HepG2 (cell line): Measurements from ENCODE around the gene MCM8. TPM values are rescaled to one million over a fixed set of nuclear protein-coding genes. Genes with fewer than 3 reads are reported as not detected.

Experiments
- HDAC6 ChIP-seq: fragments of 200-600 bp; sonication (generic); IDR thresholded peaks from 2 replicates; pipeline ENCODE4 v1.7.0; 2017; ENCODE audit warnings: mild to moderate bottlenecking, antibody characterized with exemption, low read length, low read depth
- HOXA5 ChIP-seq: sonication (generic); formaldehyde crosslinking; IDR thresholded peaks from 2 replicates; pipeline ENCODE4 v1.4.0; 2020; ENCODE audit warnings: missing genetic modification reagents
- IRX3 ChIP-seq: sonication (generic); formaldehyde crosslinking; IDR thresholded peaks from 2 replicates; pipeline ENCODE4 v1.8.1; 2023; ENCODE audit warnings: mild to moderate bottlenecking, low read depth, missing genetic modification reagents, borderline replicate concordance
- NCOA1 ChIP-seq: sonication (generic); formaldehyde crosslinking; IDR thresholded peaks from 2 replicates; pipeline ENCODE4 v1.9.0; 2021; ENCODE audit warnings: missing genetic modification reagents
- PAF1 ChIP-seq: IDR thresholded peaks from 2 replicates; pipeline ENCODE4 v1.6.1; 2016; ENCODE audit warnings: missing genetic modification reagents, missing compliant biosample characterization
- PHF8 ChIP-seq: sonication (generic); formaldehyde crosslinking; IDR thresholded peaks from 2 replicates; pipeline ENCODE4 v1.5.0; 2020; ENCODE audit warnings: missing genetic modification reagents
- RAD21 ChIP-seq: fragments of 450-650 bp; formaldehyde crosslinking; IDR thresholded peaks from 2 replicates; pipeline ENCODE4 v1.5.0; 2020; ENCODE audit warnings: mild to moderate bottlenecking
- RBAK ChIP-seq: sonication (generic); formaldehyde crosslinking; IDR thresholded peaks from 2 replicates; pipeline ENCODE4 v1.5.1; 2020; ENCODE audit warnings: mild to moderate bottlenecking, missing genetic modification reagents
- RFX3 ChIP-seq: IDR thresholded peaks from 2 replicates; pipeline ENCODE4 v1.6.1; 2016; ENCODE audit warnings: missing biosample characterization, missing genetic modification reagents
- SIN3A ChIP-seq: IDR thresholded peaks from 2 replicates; pipeline ENCODE4 v1.6.1; 2011; ENCODE audit warnings: low read depth, mild to moderate bottlenecking, control low read depth, low read length, borderline replicate concordance
- SP1 ChIP-seq, 2 experiments: fragments of 450-650 bp in 1 of 2; sonication (generic) in 1 of 2; formaldehyde crosslinking in 1 of 2; IDR thresholded peaks; 2 replicates each; pipeline versions ENCODE4 v1.4.0 to v1.6.1; 2016 to 2020; ENCODE audit warnings: missing genetic modification reagents in 1 of 2
- TCF7 ChIP-seq: sonication (generic); IDR thresholded peaks from 2 replicates; pipeline ENCODE4 v1.6.1; 2016; ENCODE audit warnings: antibody characterized with exemption, low read depth
- TCF7L2 ChIP-seq: IDR thresholded peaks from 2 replicates; pipeline ENCODE4 v1.6.1; 2011; ENCODE audit warnings: mild to moderate bottlenecking, low read depth, low read length, moderate library complexity
- YY1 ChIP-seq: IDR thresholded peaks from 2 replicates; pipeline ENCODE4 v1.6.1; 2011; ENCODE audit warnings: low read length, low read depth, moderate library complexity, mild to moderate bottlenecking; ENCODE audit not compliant: insufficient read depth, insufficient replicate concordance
- ZBTB1 ChIP-seq: sonication (generic); formaldehyde crosslinking; IDR thresholded peaks from 2 replicates; pipeline ENCODE4 v1.4.0; 2020; ENCODE audit warnings: missing genetic modification reagents, borderline replicate concordance
- ZBTB7B ChIP-seq: sonication (generic); formaldehyde crosslinking; IDR thresholded peaks from 2 replicates; pipeline ENCODE4 v1.4.0; 2020; ENCODE audit warnings: missing genetic modification reagents
- ZNF333 ChIP-seq: sonication (generic); formaldehyde crosslinking; IDR thresholded peaks from 2 replicates; pipeline ENCODE4 v1.4.0; 2020; ENCODE audit warnings: mild to moderate bottlenecking, missing genetic modification reagents, borderline replicate concordance
- ZNF343 ChIP-seq: sonication (generic); formaldehyde crosslinking; IDR thresholded peaks from 2 replicates; pipeline ENCODE4 v1.4.0; 2020; ENCODE audit warnings: mild to moderate bottlenecking, missing genetic modification reagents
- ZNF383 ChIP-seq: sonication (generic); formaldehyde crosslinking; IDR thresholded peaks from 2 replicates; pipeline ENCODE4 v1.4.0; 2020; ENCODE audit warnings: missing genetic modification reagents, mild to moderate bottlenecking, borderline replicate concordance
- ZNF446 ChIP-seq: sonication (generic); formaldehyde crosslinking; IDR thresholded peaks from 2 replicates; pipeline ENCODE4 v1.5.0; 2020; ENCODE audit warnings: mild to moderate bottlenecking, missing genetic modification reagents
- ZNF451 ChIP-seq: sonication (generic); formaldehyde crosslinking; IDR thresholded peaks from 2 replicates; pipeline ENCODE4 v1.5.0; 2020; ENCODE audit warnings: mild to moderate bottlenecking, missing genetic modification reagents
- ZNF629 ChIP-seq: sonication (generic); formaldehyde crosslinking; conservative IDR thresholded peaks from 2 replicates; pipeline ENCODE4 v1.5.0; 2020; ENCODE audit warnings: missing genetic modification reagents
- ZNF746 ChIP-seq: sonication (generic); formaldehyde crosslinking; IDR thresholded peaks from 2 replicates; pipeline ENCODE4 v1.8.0; 2022; ENCODE audit warnings: mild to moderate bottlenecking, missing genetic modification reagents
- ZNF749 ChIP-seq: sonication (generic); formaldehyde crosslinking; IDR thresholded peaks from 2 replicates; pipeline ENCODE4 v1.8.0; 2022; ENCODE audit warnings: mild to moderate bottlenecking, missing genetic modification reagents, moderate library complexity, borderline replicate concordance
- polyA plus RNA-seq, 8 experiments: library from polyadenylated mRNA; depleted of rRNA in 3 of 8; stranded (reverse) in 7 of 8; unstranded in 1 of 8; fragments of >200 nt; fragmentation: Illumina TruSeq in 4 of 8; extraction: Trizol in 4 of 8; gene quantifications; 2 replicates each; pipeline versions ENCODE4 v1.2.1 to v1.2.3, GENCODE V29; 2011 to 2016; ENCODE audit warnings: low read depth in 4 of 8, missing spikeins in 1 of 8, mixed read lengths in 1 of 8; ENCODE audit not compliant: insufficient read depth in 1 of 8
- total RNA-seq, 5 experiments: library from RNA; depleted of rRNA; stranded (reverse); fragments of >200 nt; fragmentation: Illumina TruSeq; extraction: Trizol; gene quantifications; 2 replicates each; pipeline ENCODE4 v1.2.3, GENCODE V29; 2016; ENCODE audit warnings: low read depth in 1 of 5
- TF ChIP-seq, protein P1 (sequence below): sonication (generic); formaldehyde crosslinking; IDR thresholded peaks from 2 replicates; pipeline ENCODE4 v1.4.0; 2020; ENCODE audit warnings: mild to moderate bottlenecking, missing genetic modification reagents
- TF ChIP-seq, protein P2 (sequence below): sonication (generic); formaldehyde crosslinking; conservative IDR thresholded peaks from 2 replicates; pipeline ENCODE4 v1.4.0; 2020; ENCODE audit warnings: missing genetic modification reagents
- TF ChIP-seq, protein P3 (sequence below): IDR thresholded peaks from 2 replicates; pipeline ENCODE4 v1.6.1; 2016
- TF ChIP-seq, protein P4 (sequence below): sonication (generic); formaldehyde crosslinking; IDR thresholded peaks from 2 replicates; pipeline ENCODE4 v1.5.0; 2020; ENCODE audit warnings: missing genetic modification reagents

Gene MCM8
- total and polyA plus RNA-seq, 2 of the 13 experiments (the other 11 are each of a cell fraction or from before 2014, with no cell fraction given), result 11.5 to 59.3 TPM

DNA sequence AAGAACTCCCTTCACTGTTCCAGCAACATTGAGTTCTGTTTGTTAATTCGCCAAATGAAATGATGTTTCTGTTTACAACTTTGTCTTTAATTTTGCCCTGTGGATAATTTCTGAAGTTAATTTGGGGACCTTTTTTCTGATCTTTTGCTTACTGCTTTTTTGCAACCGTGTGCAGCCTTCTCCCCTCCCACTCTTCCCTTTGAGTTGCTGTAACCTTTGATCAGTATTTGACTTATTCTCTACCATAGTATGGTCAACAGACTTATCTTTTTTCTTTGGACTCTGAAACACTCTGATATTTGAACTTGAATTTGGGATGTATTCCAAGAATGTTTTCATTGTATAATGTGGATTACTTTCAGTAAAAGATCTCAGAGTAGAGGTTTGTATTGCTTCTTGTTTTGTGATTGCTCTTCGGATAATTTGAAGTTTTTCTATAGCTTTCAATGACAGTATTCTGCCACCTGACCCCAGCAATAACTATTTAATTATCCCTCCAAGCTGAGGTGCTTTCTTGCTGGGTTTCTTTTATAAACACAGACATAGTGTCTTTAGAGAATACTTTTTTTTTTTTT, 57.2 kb downstream of the MCM8 start (continued):
- TF ChIP-seq SP1 (IDR thresholded peaks at IDR 0.05), result no peak
- TF ChIP-seq SP1 (CRISPR knock-in tag; IDR thresholded peaks at IDR 0.05), result no peak
- TF ChIP-seq SIN3A, result peak; percentile 54; the same call in 1 of the 2 replicates
- no peak; the same call in 1 of the 2 replicates for TF ChIP-seq RFX3 (CRISPR knock-in tag)
- TF ChIP-seq ZNF746 (CRISPR knock-in tag), result no peak
- TF ChIP-seq, protein P1, sequence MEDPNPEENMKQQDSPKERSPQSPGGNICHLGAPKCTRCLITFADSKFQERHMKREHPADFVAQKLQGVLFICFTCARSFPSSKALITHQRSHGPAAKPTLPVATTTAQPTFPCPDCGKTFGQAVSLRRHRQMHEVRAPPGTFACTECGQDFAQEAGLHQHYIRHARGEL (CRISPR knock-in tag), result no peak
- TF ChIP-seq PHF8 (CRISPR knock-in tag), result no peak
- no peak for TF ChIP-seq YY1
- no peak for TF ChIP-seq RBAK (CRISPR knock-in tag)
- no peak; the same call in 1 of the 2 replicates for TF ChIP-seq ZNF749 (CRISPR knock-in tag)
- TF ChIP-seq, protein P2, sequence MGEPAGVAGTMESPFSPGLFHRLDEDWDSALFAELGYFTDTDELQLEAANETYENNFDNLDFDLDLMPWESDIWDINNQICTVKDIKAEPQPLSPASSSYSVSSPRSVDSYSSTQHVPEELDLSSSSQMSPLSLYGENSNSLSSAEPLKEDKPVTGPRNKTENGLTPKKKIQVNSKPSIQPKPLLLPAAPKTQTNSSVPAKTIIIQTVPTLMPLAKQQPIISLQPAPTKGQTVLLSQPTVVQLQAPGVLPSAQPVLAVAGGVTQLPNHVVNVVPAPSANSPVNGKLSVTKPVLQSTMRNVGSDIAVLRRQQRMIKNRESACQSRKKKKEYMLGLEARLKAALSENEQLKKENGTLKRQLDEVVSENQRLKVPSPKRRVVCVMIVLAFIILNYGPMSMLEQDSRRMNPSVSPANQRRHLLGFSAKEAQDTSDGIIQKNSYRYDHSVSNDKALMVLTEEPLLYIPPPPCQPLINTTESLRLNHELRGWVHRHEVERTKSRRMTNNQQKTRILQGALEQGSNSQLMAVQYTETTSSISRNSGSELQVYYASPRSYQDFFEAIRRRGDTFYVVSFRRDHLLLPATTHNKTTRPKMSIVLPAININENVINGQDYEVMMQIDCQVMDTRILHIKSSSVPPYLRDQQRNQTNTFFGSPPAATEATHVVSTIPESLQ (CRISPR knock-in tag), result no peak
- TF ChIP-seq NCOA1 (CRISPR knock-in tag), result peak; percentile 26; the same call in 1 of the 2 replicates
- 0 out of 2 replicates have a peak, but pooled peaks have one; percentile 55 for TF ChIP-seq IRX3 (CRISPR knock-in tag)
- TF ChIP-seq TCF7L2, result peak; percentile 76
- TF ChIP-seq ZNF343, result no peak; the same call in 1 of the 2 replicates
- no peak for TF ChIP-seq ZNF333 (CRISPR knock-in tag)
- TF ChIP-seq ZBTB1 (CRISPR knock-in tag), result no peak
- no peak for TF ChIP-seq ZNF629 (CRISPR knock-in tag)
- TF ChIP-seq PAF1 (CRISPR knock-in tag), result no peak
- TF ChIP-seq ZNF383 (CRISPR knock-in tag), result no peak
- TF ChIP-seq TCF7, result peak; percentile 97
- peak; percentile 66; the same call in 1 of the 2 replicates for TF ChIP-seq HDAC6
- no peak for TF ChIP-seq ZNF451 (CRISPR knock-in tag)
- no peak for TF ChIP-seq ZBTB7B (CRISPR knock-in tag)
- TF ChIP-seq RAD21 (CRISPR knock-in tag), result no peak
- no peak for TF ChIP-seq ZNF446 (CRISPR knock-in tag)
- TF ChIP-seq, protein P3, sequence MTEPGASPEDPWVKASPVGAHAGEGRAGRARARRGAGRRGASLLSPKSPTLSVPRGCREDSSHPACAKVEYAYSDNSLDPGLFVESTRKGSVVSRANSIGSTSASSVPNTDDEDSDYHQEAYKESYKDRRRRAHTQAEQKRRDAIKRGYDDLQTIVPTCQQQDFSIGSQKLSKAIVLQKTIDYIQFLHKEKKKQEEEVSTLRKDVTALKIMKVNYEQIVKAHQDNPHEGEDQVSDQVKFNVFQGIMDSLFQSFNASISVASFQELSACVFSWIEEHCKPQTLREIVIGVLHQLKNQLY (CRISPR knock-in tag), result peak; percentile 76
- TF ChIP-seq HOXA5, result no peak; the same call in 1 of the 2 replicates
- TF ChIP-seq, protein P4, sequence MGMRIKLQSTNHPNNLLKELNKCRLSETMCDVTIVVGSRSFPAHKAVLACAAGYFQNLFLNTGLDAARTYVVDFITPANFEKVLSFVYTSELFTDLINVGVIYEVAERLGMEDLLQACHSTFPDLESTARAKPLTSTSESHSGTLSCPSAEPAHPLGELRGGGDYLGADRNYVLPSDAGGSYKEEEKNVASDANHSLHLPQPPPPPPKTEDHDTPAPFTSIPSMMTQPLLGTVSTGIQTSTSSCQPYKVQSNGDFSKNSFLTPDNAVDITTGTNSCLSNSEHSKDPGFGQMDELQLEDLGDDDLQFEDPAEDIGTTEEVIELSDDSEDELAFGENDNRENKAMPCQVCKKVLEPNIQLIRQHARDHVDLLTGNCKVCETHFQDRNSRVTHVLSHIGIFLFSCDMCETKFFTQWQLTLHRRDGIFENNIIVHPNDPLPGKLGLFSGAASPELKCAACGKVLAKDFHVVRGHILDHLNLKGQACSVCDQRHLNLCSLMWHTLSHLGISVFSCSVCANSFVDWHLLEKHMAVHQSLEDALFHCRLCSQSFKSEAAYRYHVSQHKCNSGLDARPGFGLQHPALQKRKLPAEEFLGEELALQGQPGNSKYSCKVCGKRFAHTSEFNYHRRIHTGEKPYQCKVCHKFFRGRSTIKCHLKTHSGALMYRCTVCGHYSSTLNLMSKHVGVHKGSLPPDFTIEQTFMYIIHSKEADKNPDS (CRISPR knock-in tag), result peak; percentile 48; the same call in 1 of the 2 replicates
